Smooth muscle cell (in vitro differentiated cells): ENCODE measurements around the gene ANKRD52. TPM values are rescaled to one million over a fixed set of nuclear protein-coding genes. Genes with fewer than 3 reads are reported as not detected.
A peak's percentile ranks its signal among the peaks of the same experiment; 100 is the strongest.

Experiments
- DNase-seq: peaks from one replicate; lab custom pipeline; 2025; ENCODE audit not compliant: unreplicated experiment; lab: John Stamatoyannopoulos, UW
- H2AFZ ChIP-seq: fragments of 200-600 bp; sonication (generic); 2 replicates; pipeline ENCODE4 v1.6.0; 2016; ENCODE audit warnings: antibody characterized with exemption, low read depth, mild to moderate bottlenecking
- H3F3A ChIP-seq: fragments of 200-600 bp; sonication (generic); 2 replicates; pipeline ENCODE4 v1.6.0; 2017; ENCODE audit warnings: antibody characterized with exemption, low read depth
- H3K27ac ChIP-seq: fragments of 200-600 bp; sonication (generic); 2 replicates; pipeline ENCODE4 v1.5.1; 2016; ENCODE audit warnings: low read depth, mild to moderate bottlenecking
- H3K27me3 ChIP-seq: fragments of 200-600 bp; sonication (generic); 2 replicates; pipeline ENCODE4 v1.6.1; 2016; ENCODE audit warnings: low read depth, mild to moderate bottlenecking
- H3K36me3 ChIP-seq: fragments of 200-600 bp; sonication (generic); 2 replicates; pipeline ENCODE4 v1.5.1; 2016; ENCODE audit warnings: low read depth
- H3K4me1 ChIP-seq: fragments of 200-600 bp; sonication (generic); 2 replicates; pipeline ENCODE4 v1.5.1; 2016; ENCODE audit warnings: low read depth
- H3K4me2 ChIP-seq: fragments of 200-600 bp; sonication (generic); 2 replicates; pipeline ENCODE4 v1.6.0; 2016; ENCODE audit warnings: mild to moderate bottlenecking
- H3K4me3 ChIP-seq: fragments of 200-600 bp; sonication (generic); 2 replicates; pipeline ENCODE4 v1.5.1; 2016; ENCODE audit warnings: mild to moderate bottlenecking
- H3K79me2 ChIP-seq: fragments of 200-600 bp; sonication (generic); 2 replicates; pipeline ENCODE4 v1.6.0; 2016; ENCODE audit warnings: low read depth, mild to moderate bottlenecking
- H3K9ac ChIP-seq: fragments of 200-600 bp; sonication (generic); 2 replicates; pipeline ENCODE4 v1.6.0; 2016; ENCODE audit warnings: low read depth
- H3K9me3 ChIP-seq: fragments of 200-600 bp; sonication (generic); replicated peaks from 2 replicates; pipeline ENCODE4 v1.5.1; 2016; ENCODE audit warnings: low read depth
- H4K20me1 ChIP-seq: fragments of 200-600 bp; sonication (generic); 2 replicates; pipeline ENCODE4 v1.6.0; 2016; ENCODE audit warnings: low read depth
- WGBS: methylation state at CpG from one replicate; pipeline ENCODE4 v1.1.7; 2016; ENCODE audit warnings: low lambda C conversion rate; 5-methylcytosine and 5-hydroxymethylcytosine counted together
- polyA plus RNA-seq: library from polyadenylated mRNA; unstranded; fragments of >200 nt; fragmentation: Nextera tagmentation; extraction: Ambion mirVana; gene quantifications from 2 replicates; pipeline ENCODE4 v1.2.1, GENCODE V29; 2016
- total RNA-seq: library from RNA; depleted of rRNA; stranded (reverse); fragments of >200 nt; gene quantifications from 2 replicates; pipeline ENCODE4 v1.2.3, GENCODE V29; 2014
- TF ChIP-seq, protein P1 (sequence below): fragments of 200-600 bp; sonication (generic); IDR thresholded peaks from 2 replicates; pipeline ENCODE4 v1.5.1; 2017; ENCODE audit warnings: borderline replicate concordance, mild to moderate bottlenecking, antibody characterized with exemption; ENCODE audit not compliant: insufficient read depth, poor library complexity, severe bottlenecking

The ANKRD52 gene
- total and polyA plus RNA-seq, 2 experiments from 2014 or later, result 32.5 to 49.9 TPM

DNA sequence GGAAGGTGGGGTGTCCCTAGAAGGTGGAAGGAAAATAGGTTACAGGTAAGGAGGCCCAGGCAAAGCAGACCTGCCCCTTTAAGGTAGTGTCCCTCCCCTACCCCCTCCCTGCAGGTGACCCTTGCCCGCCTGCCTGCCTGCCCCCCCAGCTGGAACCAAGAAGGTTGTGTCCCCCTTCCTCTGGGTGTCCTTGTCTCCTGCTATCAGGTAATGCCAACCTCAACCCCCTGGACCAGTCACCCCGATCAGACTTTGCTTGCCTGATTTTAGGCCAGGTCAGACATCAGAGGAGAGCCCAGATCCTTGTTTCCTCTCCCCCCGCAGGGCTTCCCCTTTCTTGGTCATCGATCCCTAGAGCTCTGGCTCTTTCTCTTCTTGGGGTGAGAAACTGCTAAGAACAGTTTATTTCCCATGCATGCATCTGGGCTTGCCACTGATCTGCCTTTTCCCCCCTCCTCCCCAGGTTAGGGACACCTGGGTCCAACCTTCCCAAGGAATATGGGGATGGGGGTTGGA, 28.2 kb downstream of the ANKRD52 start, which contains the start of gene SLC39A5:
Gene SLC39A5 (plus strand): TSS at position 136 of the 516 bp plus-strand sequence. CDS start 1,224 bp downstream, outside the sequence.
- Histone ChIP-seq H3K9me3 (no peaks in the 10 kb centered on the region), H3K36me3 (no peaks in the 10 kb centered on the region), H2AFZ (no peak within 1 kb of the TSS), H4K20me1 (no peaks in the 10 kb centered on the region), H3K4me3 (peak within 1 kb of the TSS; percentile 24), H3K27ac (no peak within 1 kb of the TSS), H3F3A (peaks cover 4% of the 10 kb centered on the region), H3K4me1 (peaks cover 1% of the 10 kb centered on the region), H3K27me3 (no peaks in the 10 kb centered on the region), H3K4me2 (no peak within 1 kb of the TSS), H3K9ac (no peak within 1 kb of the TSS), H3K79me2 (no peaks in the 10 kb centered on the region)
- WGBS, result 94% methylated on average over 3 of the region's 4 CpGs
- TF ChIP-seq, protein P1, sequence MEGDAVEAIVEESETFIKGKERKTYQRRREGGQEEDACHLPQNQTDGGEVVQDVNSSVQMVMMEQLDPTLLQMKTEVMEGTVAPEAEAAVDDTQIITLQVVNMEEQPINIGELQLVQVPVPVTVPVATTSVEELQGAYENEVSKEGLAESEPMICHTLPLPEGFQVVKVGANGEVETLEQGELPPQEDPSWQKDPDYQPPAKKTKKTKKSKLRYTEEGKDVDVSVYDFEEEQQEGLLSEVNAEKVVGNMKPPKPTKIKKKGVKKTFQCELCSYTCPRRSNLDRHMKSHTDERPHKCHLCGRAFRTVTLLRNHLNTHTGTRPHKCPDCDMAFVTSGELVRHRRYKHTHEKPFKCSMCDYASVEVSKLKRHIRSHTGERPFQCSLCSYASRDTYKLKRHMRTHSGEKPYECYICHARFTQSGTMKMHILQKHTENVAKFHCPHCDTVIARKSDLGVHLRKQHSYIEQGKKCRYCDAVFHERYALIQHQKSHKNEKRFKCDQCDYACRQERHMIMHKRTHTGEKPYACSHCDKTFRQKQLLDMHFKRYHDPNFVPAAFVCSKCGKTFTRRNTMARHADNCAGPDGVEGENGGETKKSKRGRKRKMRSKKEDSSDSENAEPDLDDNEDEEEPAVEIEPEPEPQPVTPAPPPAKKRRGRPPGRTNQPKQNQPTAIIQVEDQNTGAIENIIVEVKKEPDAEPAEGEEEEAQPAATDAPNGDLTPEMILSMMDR, result no peak
- DNase-seq, result no peak

GRCh38 chr12:56229082-56229481, 29.1 kb downstream of the ANKRD52 start:
- TF ChIP-seq, protein P1, result no peak
- Histone ChIP-seq H3K27ac (no peak overlapping the region), H3K4me3 (no peak overlapping the region), H2AFZ (no peak overlapping the region), H4K20me1 (no peaks in the 10 kb centered on the region), H3K9ac (no peak overlapping the region), H3K79me2 (no peaks in the 10 kb centered on the region), H3K4me2 (no peak overlapping the region), H3K9me3 (no peaks in the 10 kb centered on the region), H3K4me1 (peaks cover 6% of the 10 kb centered on the region), H3K36me3 (no peaks in the 10 kb centered on the region), H3F3A (peaks cover 4% of the 10 kb centered on the region), H3K27me3 (no peaks in the 10 kb centered on the region)
- WGBS, result 93% methylated on average over 7 of the region's 7 CpGs
- DNase-seq, result no peak

GRCh38 chr12:56224954-56225353, 33.2 kb downstream of the ANKRD52 start:
- H2AFZ ChIP-seq, result no peak overlapping the region
- WGBS, result 84% methylated on average over 11 of the region's 11 CpGs

More at GRCh38 chr12:56224954-56225353, 33.2 kb downstream of the ANKRD52 start:
- Histone ChIP-seq H3K27ac (no peak overlapping the region), H3K4me1 (peaks cover 18% of the 10 kb centered on the region), H3K27me3 (no peaks in the 10 kb centered on the region), H3K36me3 (no peaks in the 10 kb centered on the region), H3K79me2 (peaks cover 6% of the 10 kb centered on the region), H4K20me1 (no peaks in the 10 kb centered on the region), H3K9ac (peak overlapping the region; percentile 75), H3K4me2 (peak overlapping the region; percentile 97), H3F3A (peaks cover 15% of the 10 kb centered on the region), H3K4me3 (peak overlapping the region; percentile 81), H3K9me3 (no peaks in the 10 kb centered on the region)
- no peak for DNase-seq
- TF ChIP-seq, protein P1, result no peak
